Testis (tissue), 3 donors: Measurements from ENCODE around the gene RRP1B. TPM values are rescaled to one million over a fixed set of nuclear protein-coding genes. Genes with fewer than 3 reads are reported as not detected.

ENCODE experiments used
- DNase-seq: peaks from one replicate; pipeline ENCODE4 v3.0.0-alpha.2; 2019
- H3K27ac ChIP-seq, 2 donors: fragments of 200-600 bp; sonication (generic); one replicate each; pipeline ENCODE4 v1.5.1; 2019
- H3K27me3 ChIP-seq: fragments of 200-600 bp; sonication (generic); one replicate; pipeline ENCODE4 v1.5.1; 2019
- H3K36me3 ChIP-seq: fragments of 200-600 bp; sonication (generic); one replicate; pipeline ENCODE4 v1.5.1; 2017; ENCODE audit warnings: low read depth; ENCODE audit errors: missing control alignments
- H3K4me1 ChIP-seq: fragments of 200-600 bp; sonication (generic); one replicate; pipeline ENCODE4 v1.5.1; 2019
- H3K4me3 ChIP-seq, 2 donors: fragments of 200-600 bp; sonication (generic); one replicate each; pipeline ENCODE4 v1.5.1; 2017 to 2019
- H3K9me3 ChIP-seq: fragments of 200-600 bp; sonication (generic); one replicate; pipeline ENCODE4 v1.5.1; 2017
- CTCF ChIP-seq, 3 experiments: fragments of 450-650 bp in 2 of 3; fragments of 200-600 bp in 1 of 3; sonication (generic) in 1 of 3; IDR thresholded peaks; one replicate each; pipeline ENCODE4 v1.5.1; 2016 to 2019; ENCODE audit warnings: antibody characterized with exemption in 3 of 3, mild to moderate bottlenecking in 2 of 3, moderate library complexity in 1 of 3
- POLR2A ChIP-seq: fragments of 450-650 bp; IDR thresholded peaks from one replicate; pipeline ENCODE4 v1.6.1; 2017; ENCODE audit warnings: antibody characterized with exemption, mild to moderate bottlenecking, moderate library complexity
- WGBS, 2 donors: methylation state at CpG; one replicate each; pipeline ENCODE4 v1.1.5; 2018; 5-methylcytosine and 5-hydroxymethylcytosine counted together
- intact Hi-C: fragments of 100-400 bp; cut with DNase I; formaldehyde crosslinking; loops from one replicate; pipeline ENCODE4 v1.15.1; 2023; ENCODE audit warnings: low total_unique reads
- polyA plus RNA-seq: library from polyadenylated mRNA; stranded (reverse); fragments of 350-450 nt; fragmentation: Illumina TruSeq; extraction: RNeasy Lipid Tissue Mini Kit (QIAGEN cat#74804); gene quantifications from one replicate; pipeline ENCODE4 v1.2.3, GENCODE V29; 2014; ENCODE audit warnings: low read depth, low replicate concordance; ENCODE audit not compliant: insufficient read depth
- total RNA-seq, 2 donors: library from RNA; depleted of rRNA; stranded (reverse); fragments of >200 nt; gene quantifications; one replicate each; pipeline ENCODE4 v1.2.3, GENCODE V29; 2016

The RRP1B gene
- total and polyA plus RNA-seq, 3 donors from 2014 or later: 27.8 to 48.6 (median 44.8) TPM

- intact Hi-C loops: no loop called here
- Histone ChIP-seq H3K4me3 (peak overlapping the region; percentile 88 to 92), H3K9me3 (no peaks in the 10 kb centered on the region), H3K27me3 (no peaks in the 10 kb centered on the region), H3K27ac (peak overlapping the region; percentile 24 to 77), H3K36me3 (no peaks in the 10 kb centered on the region), H3K4me1 (peaks cover 18% of the 10 kb centered on the region)
- WGBS, 2 donors: 57 to 69% methylated on average over 35 to 46 of the region's 48 CpGs
- DNase-seq: peak; percentile 59
- TF ChIP-seq CTCF (IDR thresholded peaks at IDR 0.05) (no peak), POLR2A (no peak)
Measured at GRCh38 chr21:43658088-43658741, 1.1 kb upstream of the RRP1B start.

- no peak for DNase-seq
- no peak for TF ChIP-seq CTCF (IDR thresholded peaks at IDR 0.05)
- TF ChIP-seq POLR2A: no peak
- Histone ChIP-seq H3K36me3 (no peaks in the 10 kb centered on the region), H3K27me3 (no peaks in the 10 kb centered on the region), H3K9me3 (no peaks in the 10 kb centered on the region), H3K4me1 (peaks cover 18% of the 10 kb centered on the region), H3K4me3 (peak overlapping the region; percentile 88 to 92), H3K27ac (peak overlapping the region; percentile 76 to 77)
- intact Hi-C loops: no loop called here
- WGBS, 2 donors: 55 to 65% methylated on average over 13 to 23 of the region's 23 CpGs
Measured at GRCh38 chr21:43658769-43659135, 608 bp upstream of the RRP1B start.

GRCh38 chr21:43662286-43662685 is 2.9 kb downstream of the RRP1B start:
- no peak for TF ChIP-seq CTCF (IDR thresholded peaks at IDR 0.05)
- TF ChIP-seq POLR2A: no peak
- peak overlapping the region in 1 of 2 donors; percentile 28 for H3K27ac ChIP-seq
- H3K4me3 ChIP-seq: no peak overlapping the region
- intact Hi-C loops: no loop called here
- no peaks in the 10 kb centered on the region for H3K27me3 ChIP-seq
- peaks cover 18% of the 10 kb centered on the region for H3K4me1 ChIP-seq
- H3K36me3 ChIP-seq: no peaks in the 10 kb centered on the region
- no peak for DNase-seq
- WGBS, 2 donors: 56% methylated on average over 6 of the region's 6 CpGs
- H3K9me3 ChIP-seq: no peaks in the 10 kb centered on the region

- TF ChIP-seq CTCF (IDR thresholded peaks at IDR 0.05) (no peak), POLR2A (no peak)
- Histone ChIP-seq H3K36me3 (no peaks in the 10 kb centered on the region), H3K27ac (no peak overlapping the region), H3K4me1 (peaks cover 18% of the 10 kb centered on the region), H3K4me3 (no peak overlapping the region), H3K27me3 (no peaks in the 10 kb centered on the region), H3K9me3 (no peaks in the 10 kb centered on the region)
- DNase-seq: no peak
- intact Hi-C loops: no loop called here
- WGBS, 2 donors: 89 to 93% methylated on average over 9 of the region's 9 CpGs
Measured at GRCh38 chr21:43663033-43663432, 3.7 kb downstream of the RRP1B start.

GRCh38 chr21:43664358-43664757 is 5.0 kb downstream of the RRP1B start:
- 43 to 46% methylated on average over 4 of the region's 4 CpGs for WGBS, 2 donors
- H3K9me3 ChIP-seq: no peaks in the 10 kb centered on the region
- no peak overlapping the region for H3K4me3 ChIP-seq
- no peaks in the 10 kb centered on the region for H3K36me3 ChIP-seq
- no peaks in the 10 kb centered on the region for H3K27me3 ChIP-seq
- TF ChIP-seq CTCF (IDR thresholded peaks at IDR 0.05) (no peak), POLR2A (no peak)
- peak overlapping the region; percentile 18 to 33 for H3K27ac ChIP-seq
- intact Hi-C loops: no loop called here
- DNase-seq: peak; percentile 83
- peaks cover 12% of the 10 kb centered on the region for H3K4me1 ChIP-seq
